ENCODE results near the gene PCDHGA8.

The PCDHGA8 gene

DNA sequence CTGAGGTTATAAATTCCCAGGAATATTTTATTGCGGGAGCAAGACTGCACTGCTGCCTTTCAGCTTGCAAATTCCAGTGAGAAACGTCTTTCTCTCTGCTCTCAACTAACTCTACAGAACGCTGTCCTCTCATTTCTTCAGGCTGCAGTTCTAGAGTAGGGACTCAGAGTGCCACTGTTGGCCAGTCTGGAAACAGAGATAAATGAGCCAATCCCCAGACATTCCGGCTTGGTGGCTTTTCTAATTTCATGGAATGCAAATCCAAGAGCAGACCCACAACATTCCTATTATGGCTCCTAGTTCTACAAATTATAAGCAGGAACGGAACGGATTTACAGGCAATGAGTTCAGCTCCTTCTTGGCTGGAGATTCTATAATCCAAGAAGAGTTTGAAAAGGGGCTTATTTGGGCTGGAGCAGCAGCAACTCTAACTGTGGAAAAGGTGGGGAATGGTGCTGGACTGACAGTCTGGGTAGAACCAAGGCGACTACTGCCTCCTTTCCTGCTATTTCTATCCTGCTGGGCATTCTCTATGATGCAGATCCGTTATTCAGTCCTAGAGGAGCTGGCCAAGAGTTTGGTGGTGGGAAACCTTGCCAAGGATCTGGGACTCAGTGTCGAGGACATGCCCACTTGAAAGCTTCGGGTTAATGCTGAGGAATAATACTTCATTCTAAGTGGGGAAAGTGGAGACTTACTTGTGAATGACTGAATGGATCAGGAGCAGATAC is 47.1 kb downstream of the PCDHGA8 start:
- no peak for DNase-seq (ENCODE audit: low spot score)
- in situ Hi-C loops (cut with MboI; ENCODE audit: low pct_unique_long_range_greater_than_20kb, low sequenced_read_pairs, unreplicated experiment): no loop called here
- TF ChIP-seq, protein P1, sequence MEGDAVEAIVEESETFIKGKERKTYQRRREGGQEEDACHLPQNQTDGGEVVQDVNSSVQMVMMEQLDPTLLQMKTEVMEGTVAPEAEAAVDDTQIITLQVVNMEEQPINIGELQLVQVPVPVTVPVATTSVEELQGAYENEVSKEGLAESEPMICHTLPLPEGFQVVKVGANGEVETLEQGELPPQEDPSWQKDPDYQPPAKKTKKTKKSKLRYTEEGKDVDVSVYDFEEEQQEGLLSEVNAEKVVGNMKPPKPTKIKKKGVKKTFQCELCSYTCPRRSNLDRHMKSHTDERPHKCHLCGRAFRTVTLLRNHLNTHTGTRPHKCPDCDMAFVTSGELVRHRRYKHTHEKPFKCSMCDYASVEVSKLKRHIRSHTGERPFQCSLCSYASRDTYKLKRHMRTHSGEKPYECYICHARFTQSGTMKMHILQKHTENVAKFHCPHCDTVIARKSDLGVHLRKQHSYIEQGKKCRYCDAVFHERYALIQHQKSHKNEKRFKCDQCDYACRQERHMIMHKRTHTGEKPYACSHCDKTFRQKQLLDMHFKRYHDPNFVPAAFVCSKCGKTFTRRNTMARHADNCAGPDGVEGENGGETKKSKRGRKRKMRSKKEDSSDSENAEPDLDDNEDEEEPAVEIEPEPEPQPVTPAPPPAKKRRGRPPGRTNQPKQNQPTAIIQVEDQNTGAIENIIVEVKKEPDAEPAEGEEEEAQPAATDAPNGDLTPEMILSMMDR (IDR thresholded peaks at IDR 0.05; ENCODE audit: extremely low read depth, insufficient read depth, missing control alignments): no peak

- in situ Hi-C loops (cut with MboI; ENCODE audit: low pct_unique_long_range_greater_than_20kb, low sequenced_read_pairs, unreplicated experiment): no loop called here
- TF ChIP-seq, protein P1 (IDR thresholded peaks at IDR 0.05; ENCODE audit: extremely low read depth, insufficient read depth, missing control alignments): no peak
These were observed 47.9 kb downstream of the PCDHGA8 start for GRCh38 chr5:141440341-141440740.

DNA sequence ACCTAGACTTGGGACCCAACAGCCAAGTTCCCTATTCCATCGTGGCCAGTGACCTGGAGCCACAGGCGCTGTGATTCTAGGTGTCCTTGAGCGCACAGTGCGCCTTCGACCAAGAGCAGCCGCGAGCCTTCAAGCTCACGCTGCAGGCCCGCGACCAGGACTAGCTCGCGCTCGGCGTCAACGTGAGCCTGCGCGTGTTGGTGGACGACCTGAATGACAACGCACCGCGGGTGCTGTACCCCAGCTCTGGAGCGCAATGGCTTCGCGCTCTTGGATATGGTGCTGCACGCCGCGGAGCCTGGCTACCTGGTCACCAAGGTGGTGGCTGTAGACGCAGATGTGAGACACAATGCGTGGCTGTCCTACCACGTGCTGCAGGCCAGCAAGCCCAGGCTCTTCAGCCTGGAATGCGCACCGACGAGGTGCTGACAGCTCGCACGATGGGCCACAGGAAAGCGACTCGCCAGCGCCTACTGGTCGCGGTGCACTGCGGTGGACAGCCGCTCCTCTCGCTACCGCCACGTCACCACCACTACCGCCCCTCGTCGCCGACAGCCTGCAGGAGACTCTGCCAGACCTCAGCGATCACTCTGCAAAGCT is 49.2 kb downstream of the PCDHGA8 start:
- in situ Hi-C loops (cut with MboI; ENCODE audit: low pct_unique_long_range_greater_than_20kb, low sequenced_read_pairs, unreplicated experiment): no loop called here
- TF ChIP-seq, protein P1 (IDR thresholded peaks at IDR 0.05; ENCODE audit: extremely low read depth, insufficient read depth, missing control alignments): no peak
- DNase-seq (ENCODE audit: low spot score): no peak

More at GRCh38 chr5:141440341-141440740, 47.9 kb downstream of the PCDHGA8 start:
- no peak for DNase-seq (ENCODE audit: low spot score)
